ENCODE results near the gene CCDC174. TPM values are rescaled to one million over a fixed set of nuclear protein-coding genes. Genes with fewer than 3 reads are reported as not detected.

Gene CCDC174
- total and polyA plus RNA-seq, 2 donors (not counting 3 experiments of a cell fraction or from before 2014, with no cell fraction given) = 4.7 to 16.6 TPM

- dilution Hi-C loops (cut with MboI; ENCODE audit: extremely low pct_ligation_motif_present, low sequenced_read_pairs) (no loop called here), intact Hi-C loops (cut with micrococcal nuclease) (no loop called here)
- no TSS peak for BruUV-seq (replicated peaks)
- Histone ChIP-seq H3K9me3 (replicated peaks; ENCODE audit: control insufficient read depth, insufficient read depth, low read length) (no peaks in the 10 kb centered on the region), H3K9me1 (replicated peaks; ENCODE audit: control insufficient read depth, extremely low read depth, insufficient read depth, low read length) (no peaks in the 10 kb centered on the region), H4K20me1 (replicated peaks; ENCODE audit: control insufficient read depth, extremely low read depth, insufficient read depth, low read length) (no peaks in the 10 kb centered on the region), H3K9ac (replicated peaks; ENCODE audit: extremely low read depth, insufficient read depth, low read length) (no peak overlapping the region), H3K27ac (ENCODE audit: insufficient read depth, low read depth, low read length) (no peak overlapping the region), H3K79me2 (ENCODE audit: control insufficient read depth, insufficient read depth, low read length) (no peaks in the 10 kb centered on the region), H3K4me1 (ENCODE audit: control insufficient read depth, extremely low read depth, insufficient read depth, low read length) (no peaks in the 10 kb centered on the region), H3K36me3 (ENCODE audit: control insufficient read depth in 2 of 2, extremely low read depth in 1 of 2, insufficient read depth in 2 of 2, low read length in 2 of 2) (no peaks in the 10 kb centered on the region), H2AFZ (ENCODE audit: low read depth, low read length) (no peak overlapping the region), H3K4me3 (replicated peaks in 1 of 3; ENCODE audit: insufficient read depth in 1 of 3, low read depth in 1 of 3, low read length in 3 of 3) (no peak overlapping the region), H3K27me3 (ENCODE audit: control insufficient read depth in 2 of 2, insufficient read depth in 2 of 2, low read length in 2 of 2) (peaks cover 2 to 6% of the 10 kb centered on the region in 2 experiments), H3K4me2 (ENCODE audit: insufficient read depth, low read length) (no peak overlapping the region)
- ChIA-PET CTCF (interaction anchor here (0.9 kb wide), 1 partner anchor 14 kb away, joined by 4 read pairs; no protein-coding TSS in a partner anchor), POLR2A (no interaction called here)
- TF ChIP-seq, protein P1, sequence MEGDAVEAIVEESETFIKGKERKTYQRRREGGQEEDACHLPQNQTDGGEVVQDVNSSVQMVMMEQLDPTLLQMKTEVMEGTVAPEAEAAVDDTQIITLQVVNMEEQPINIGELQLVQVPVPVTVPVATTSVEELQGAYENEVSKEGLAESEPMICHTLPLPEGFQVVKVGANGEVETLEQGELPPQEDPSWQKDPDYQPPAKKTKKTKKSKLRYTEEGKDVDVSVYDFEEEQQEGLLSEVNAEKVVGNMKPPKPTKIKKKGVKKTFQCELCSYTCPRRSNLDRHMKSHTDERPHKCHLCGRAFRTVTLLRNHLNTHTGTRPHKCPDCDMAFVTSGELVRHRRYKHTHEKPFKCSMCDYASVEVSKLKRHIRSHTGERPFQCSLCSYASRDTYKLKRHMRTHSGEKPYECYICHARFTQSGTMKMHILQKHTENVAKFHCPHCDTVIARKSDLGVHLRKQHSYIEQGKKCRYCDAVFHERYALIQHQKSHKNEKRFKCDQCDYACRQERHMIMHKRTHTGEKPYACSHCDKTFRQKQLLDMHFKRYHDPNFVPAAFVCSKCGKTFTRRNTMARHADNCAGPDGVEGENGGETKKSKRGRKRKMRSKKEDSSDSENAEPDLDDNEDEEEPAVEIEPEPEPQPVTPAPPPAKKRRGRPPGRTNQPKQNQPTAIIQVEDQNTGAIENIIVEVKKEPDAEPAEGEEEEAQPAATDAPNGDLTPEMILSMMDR (IDR thresholded peaks at IDR 0.05; ENCODE audit: extremely low read depth in 1 of 2, insufficient read depth in 1 of 2, low read depth in 1 of 2, low read length in 2 of 2) = no peak
- FAIRE-seq (no peak), DNase-seq (ENCODE audit: low read depth, low spot score) (no peak)
These were observed 34.0 kb upstream of the CCDC174 start for GRCh38 chr3:14617508-14618023.

DNA sequence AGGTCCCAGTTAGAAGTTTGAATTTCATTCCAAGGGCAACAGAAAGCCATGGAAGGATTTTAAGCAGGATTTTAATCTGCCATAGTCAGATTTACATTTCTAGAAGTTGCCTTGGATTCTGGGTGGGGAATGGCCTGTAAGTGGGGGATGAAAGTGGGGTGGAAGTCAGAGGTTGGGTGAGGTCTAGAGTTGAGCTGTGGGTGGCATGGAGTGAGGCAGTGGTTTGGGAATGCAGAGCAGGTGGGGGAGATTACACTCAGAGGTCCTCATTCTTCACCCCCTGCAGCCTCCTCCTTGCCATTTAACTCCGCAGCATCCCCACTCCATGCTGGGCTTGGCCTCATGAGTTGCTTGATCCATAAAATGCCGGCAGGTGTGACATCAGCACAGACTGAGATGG, 32.0 kb upstream of the CCDC174 start:
- Histone ChIP-seq H4K20me1 (replicated peaks; ENCODE audit: control insufficient read depth, extremely low read depth, insufficient read depth, low read length) (no peaks in the 10 kb centered on the region), H3K9me3 (replicated peaks; ENCODE audit: control insufficient read depth, insufficient read depth, low read length) (no peaks in the 10 kb centered on the region), H2AFZ (ENCODE audit: low read depth, low read length) (no peak overlapping the region), H3K4me3 (replicated peaks in 1 of 3; ENCODE audit: insufficient read depth in 1 of 3, low read depth in 1 of 3, low read length in 3 of 3) (no peak overlapping the region), H3K79me2 (ENCODE audit: control insufficient read depth, insufficient read depth, low read length) (no peaks in the 10 kb centered on the region), H3K4me2 (ENCODE audit: insufficient read depth, low read length) (no peak overlapping the region), H3K27ac (ENCODE audit: insufficient read depth, low read depth, low read length) (no peak overlapping the region), H3K27me3 (ENCODE audit: control insufficient read depth in 2 of 2, insufficient read depth in 2 of 2, low read length in 2 of 2) (peaks cover 5 to 6% of the 10 kb centered on the region in 2 experiments), H3K9me1 (replicated peaks; ENCODE audit: control insufficient read depth, extremely low read depth, insufficient read depth, low read length) (no peaks in the 10 kb centered on the region), H3K9ac (replicated peaks; ENCODE audit: extremely low read depth, insufficient read depth, low read length) (no peak overlapping the region), H3K4me1 (ENCODE audit: control insufficient read depth, extremely low read depth, insufficient read depth, low read length) (no peaks in the 10 kb centered on the region), H3K36me3 (ENCODE audit: control insufficient read depth in 2 of 2, extremely low read depth in 1 of 2, insufficient read depth in 2 of 2, low read length in 2 of 2) (no peaks in the 10 kb centered on the region)
- TF ChIP-seq POLR2A (IDR thresholded peaks at IDR 0.05; ENCODE audit: low read depth, low read length) = no peak
- TF ChIP-seq, protein P2, sequence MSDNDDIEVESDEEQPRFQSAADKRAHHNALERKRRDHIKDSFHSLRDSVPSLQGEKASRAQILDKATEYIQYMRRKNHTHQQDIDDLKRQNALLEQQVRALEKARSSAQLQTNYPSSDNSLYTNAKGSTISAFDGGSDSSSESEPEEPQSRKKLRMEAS (IDR thresholded peaks at IDR 0.05; ENCODE audit: insufficient read depth, insufficient read length) = no peak
- no peak for TF ChIP-seq GATA2 (IDR thresholded peaks at IDR 0.05; ENCODE audit: insufficient read depth, insufficient read length, low read depth, low read length)
- POLR2A ChIA-PET = no interaction called here
- no peak for FAIRE-seq
- intact Hi-C loops (cut with micrococcal nuclease) (no loop called here), dilution Hi-C loops (cut with MboI; ENCODE audit: extremely low pct_ligation_motif_present, low sequenced_read_pairs) (no loop called here)
- DNase-seq (ENCODE audit: low read depth, low spot score) = no peak
- CTCF ChIA-PET = no interaction called here
- BruUV-seq (replicated peaks) = no TSS peak

Data from endothelial cell of umbilical vein (primary cell).